Muscle of leg (tissue), 11 donors: ENCODE data around the gene FBXL17. TPM values are rescaled to one million over a fixed set of nuclear protein-coding genes. Genes with fewer than 3 reads are reported as not detected.

ENCODE experiments used
- DNase-seq: peaks from one replicate; pipeline ENCODE4 v3.0.0; 2013
- H3K27ac ChIP-seq: one replicate; pipeline ENCODE4 v1.5.1; 2013; ENCODE audit warnings: mild to moderate bottlenecking, low read length, control low read depth
- H3K27me3 ChIP-seq: one replicate; pipeline ENCODE4 v1.6.1; 2013; ENCODE audit warnings: low read length; ENCODE audit not compliant: control insufficient read depth, insufficient read depth
- H3K36me3 ChIP-seq: one replicate; pipeline ENCODE4 v1.6.1; 2013; ENCODE audit warnings: low read length; ENCODE audit not compliant: control insufficient read depth, insufficient read depth
- H3K4me1 ChIP-seq: one replicate; pipeline ENCODE4 v1.6.1; 2013; ENCODE audit warnings: low read length; ENCODE audit not compliant: control insufficient read depth, insufficient read depth
- H3K4me3 ChIP-seq: one replicate; pipeline ENCODE4 v1.5.1; 2013; ENCODE audit warnings: low read length, control low read depth
- H3K9me3 ChIP-seq: replicated peaks from 2 replicates; pipeline ENCODE4 v1.6.1; 2013; ENCODE audit warnings: low read depth, low read length; ENCODE audit not compliant: control insufficient read depth
- WGBS: methylation state at CpG from one replicate; pipeline ENCODE4 v1.1.5; 2013; ENCODE audit warnings: missing lambda C conversion rate; ENCODE audit not compliant: insufficient coverage; 5-methylcytosine and 5-hydroxymethylcytosine counted together
- polyA plus RNA-seq, 8 donors: library from polyadenylated mRNA; unstranded; fragments of 120-200 nt; gene quantifications; one replicate each; pipeline versions ENCODE4 v1.2.1 to v1.2.3, GENCODE V29; 2013; ENCODE audit warnings: inconsistent platforms in 1 of 8, low replicate concordance in 1 of 8; ENCODE audit not compliant: insufficient read length in 8 of 8, insufficient read depth in 1 of 8
- total RNA-seq: library from RNA; stranded (reverse); fragments of 120-200 nt; gene quantifications from one replicate; pipeline ENCODE4 v1.2.4, GENCODE V29; 2013

The FBXL17 gene
- total and polyA plus RNA-seq, 9 donors = 14.6 to 23.7 (median 19.4) TPM

DNA sequence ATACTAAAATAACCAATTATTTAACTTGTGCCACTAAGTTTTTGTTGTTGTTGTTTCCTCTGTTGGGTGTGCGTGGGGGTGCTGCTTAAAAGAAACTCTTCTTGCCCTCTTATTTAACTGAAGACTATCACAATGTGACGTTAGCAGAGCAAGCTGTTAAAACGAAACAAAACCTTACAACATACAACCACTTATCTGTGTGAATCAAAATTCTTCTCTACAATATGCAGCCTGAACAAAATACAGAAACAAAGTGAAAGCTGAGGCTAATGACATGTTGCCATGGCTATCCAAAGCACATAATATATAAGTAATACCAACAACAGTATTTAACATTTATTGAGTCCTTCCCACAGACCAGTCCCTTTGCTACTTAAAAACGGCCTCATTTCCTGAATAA is 291.0 kb downstream of the FBXL17 start:
- Histone ChIP-seq H3K4me1 (no peaks in the 10 kb centered on the region), H3K4me3 (no peak overlapping the region), H3K36me3 (no peaks in the 10 kb centered on the region), H3K27ac (no peak overlapping the region), H3K9me3 (no peaks in the 10 kb centered on the region), H3K27me3 (no peaks in the 10 kb centered on the region)
- no CpG with 5 or more reads among the region's 4 CpGs for WGBS
- DNase-seq = no peak

DNA sequence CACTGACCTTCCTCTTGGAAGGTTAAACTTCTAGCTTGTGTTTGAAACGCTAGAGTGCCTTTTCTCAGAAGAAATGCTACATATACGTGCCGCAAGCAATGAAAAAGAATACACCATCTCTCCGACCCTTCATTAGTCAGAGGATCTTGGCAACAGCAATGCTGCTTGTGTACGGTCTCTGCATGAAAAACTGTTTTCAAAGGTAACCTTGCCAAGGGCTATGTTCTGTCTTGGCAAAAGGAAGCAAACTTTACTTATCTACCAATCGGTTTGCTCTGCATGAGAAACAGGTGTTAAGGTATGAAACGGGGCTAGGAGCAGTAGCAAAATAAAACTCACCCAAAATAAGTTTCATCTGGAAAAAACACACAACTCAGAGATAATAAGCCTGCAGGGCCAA is 297.8 kb downstream of the FBXL17 start:
- WGBS = 29% methylated on average over 3 of the region's 7 CpGs
- no peak overlapping the region for H3K27ac ChIP-seq
- no peaks in the 10 kb centered on the region for H3K27me3 ChIP-seq
- peak; percentile 20 for DNase-seq
- H3K4me1 ChIP-seq = no peaks in the 10 kb centered on the region
- no peaks in the 10 kb centered on the region for H3K36me3 ChIP-seq
- no peaks in the 10 kb centered on the region for H3K9me3 ChIP-seq
- H3K4me3 ChIP-seq = no peak overlapping the region

DNA sequence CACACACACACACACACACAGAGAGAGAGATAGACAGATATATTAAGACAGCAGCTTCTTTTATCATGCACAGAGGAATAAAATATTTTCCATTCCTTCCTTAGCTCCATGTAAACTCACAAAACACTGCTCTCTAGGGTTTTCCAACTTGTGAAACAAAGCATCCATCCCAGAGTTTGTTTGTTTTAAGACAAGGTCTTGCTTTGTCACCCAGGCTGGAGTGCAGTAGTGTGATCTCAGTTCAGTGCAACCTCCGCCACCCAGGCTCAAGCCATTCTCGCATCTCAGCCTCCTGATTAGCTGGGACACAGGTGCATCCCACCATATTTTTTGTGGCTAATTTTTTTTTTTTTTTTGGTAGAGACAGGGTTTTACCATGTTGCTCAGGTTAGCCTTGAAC is 298.7 kb downstream of the FBXL17 start:
- Histone ChIP-seq H3K36me3 (no peaks in the 10 kb centered on the region), H3K27me3 (no peaks in the 10 kb centered on the region), H3K4me3 (no peak overlapping the region), H3K9me3 (no peaks in the 10 kb centered on the region), H3K4me1 (no peaks in the 10 kb centered on the region), H3K27ac (no peak overlapping the region)
- 80% methylated on average over 1 of the region's 2 CpGs for WGBS
- no peak for DNase-seq

DNA sequence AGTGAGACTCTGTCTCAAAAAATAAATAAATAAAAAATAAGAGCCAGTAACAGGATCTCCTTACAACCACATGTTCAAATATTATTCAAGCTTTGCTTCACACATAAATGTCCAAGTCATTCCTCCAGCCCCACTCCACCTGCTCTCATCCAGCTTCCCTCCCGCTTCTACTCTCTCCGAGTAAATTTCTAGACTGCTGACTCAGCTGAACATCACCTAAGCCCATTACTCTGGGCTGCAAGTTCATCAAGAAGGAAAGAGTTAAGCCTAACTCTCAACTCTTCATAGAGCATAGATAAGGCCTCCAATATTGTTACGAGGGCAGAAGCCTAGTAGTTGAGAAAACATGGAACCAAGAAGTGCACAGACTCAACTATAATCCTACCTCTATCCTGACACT is 300.2 kb downstream of the FBXL17 start:
- Histone ChIP-seq H3K27me3 (no peaks in the 10 kb centered on the region), H3K9me3 (no peaks in the 10 kb centered on the region), H3K4me1 (no peaks in the 10 kb centered on the region), H3K4me3 (no peak overlapping the region), H3K27ac (no peak overlapping the region), H3K36me3 (no peaks in the 10 kb centered on the region)
- no peak for DNase-seq
- 93% methylated on average over 2 of the region's 3 CpGs for WGBS

DNA sequence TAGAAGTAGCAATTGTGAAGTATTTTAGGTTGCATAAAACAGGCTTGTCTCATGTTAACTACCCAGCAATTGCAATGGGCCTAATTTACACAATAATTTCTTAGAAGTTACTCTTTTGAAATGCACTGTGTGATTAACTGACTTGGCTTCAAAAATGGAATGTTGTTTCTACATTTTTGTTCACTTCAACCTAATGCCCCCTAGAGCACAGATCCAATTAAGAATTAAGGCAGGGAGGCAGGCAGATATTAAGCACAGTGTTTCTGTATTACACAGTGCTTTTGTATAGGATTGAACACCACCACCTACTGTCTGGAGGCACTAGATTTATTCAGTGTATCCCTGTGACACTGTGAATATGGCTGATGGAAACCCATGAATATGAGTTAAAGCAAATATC is 302.1 kb downstream of the FBXL17 start:
- Histone ChIP-seq H3K9me3 (no peaks in the 10 kb centered on the region), H3K27me3 (no peaks in the 10 kb centered on the region), H3K4me3 (no peak overlapping the region), H3K36me3 (no peaks in the 10 kb centered on the region), H3K4me1 (no peaks in the 10 kb centered on the region), H3K27ac (no peak overlapping the region)
- no peak for DNase-seq

DNA sequence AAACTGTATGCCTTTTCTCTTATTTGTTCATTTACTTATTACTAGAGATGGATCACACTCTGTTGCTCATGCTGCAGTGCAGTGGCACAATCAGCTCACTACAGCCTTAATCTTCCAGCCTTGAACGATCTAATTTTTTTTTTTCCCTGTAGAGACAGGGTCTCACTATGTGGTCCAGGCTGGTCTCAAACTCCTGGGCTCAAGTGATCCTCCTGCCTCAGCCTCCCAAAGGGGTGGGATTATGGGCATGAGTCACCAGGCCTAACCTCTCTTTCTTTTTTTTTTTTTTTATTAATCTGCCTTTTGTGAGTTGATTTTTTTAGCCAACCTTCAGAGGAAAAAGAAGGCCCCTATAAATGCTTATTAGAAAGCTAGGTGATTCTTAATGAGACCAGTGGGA is 303.0 kb downstream of the FBXL17 start:
- H3K27me3 ChIP-seq = no peaks in the 10 kb centered on the region
- no peak overlapping the region for H3K27ac ChIP-seq
- H3K36me3 ChIP-seq = no peaks in the 10 kb centered on the region
- no peak for DNase-seq
- no CpG with 5 or more reads among the region's 1 CpG for WGBS
- H3K4me3 ChIP-seq = no peak overlapping the region
- no peaks in the 10 kb centered on the region for H3K4me1 ChIP-seq
- no peaks in the 10 kb centered on the region for H3K9me3 ChIP-seq

DNA sequence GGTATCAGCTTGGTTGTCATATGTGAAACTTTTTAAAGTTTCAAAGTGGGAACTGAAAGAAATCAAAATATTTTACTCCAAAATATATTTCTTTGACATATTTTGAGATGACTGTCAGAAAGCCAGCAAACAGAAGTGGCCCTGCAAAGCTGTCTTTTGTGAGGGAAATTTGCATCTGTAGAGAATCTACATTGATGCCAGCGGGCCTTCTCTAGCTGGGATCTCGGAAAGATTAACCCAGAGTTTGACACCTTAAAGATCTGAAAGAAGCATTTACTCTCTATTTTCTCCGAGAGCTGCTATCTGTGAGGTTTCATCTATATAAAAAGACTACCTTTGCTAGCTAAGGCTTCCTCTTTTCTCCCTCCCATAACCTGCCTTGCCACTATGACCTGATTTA is 303.6 kb downstream of the FBXL17 start:
- H3K4me1 ChIP-seq = no peaks in the 10 kb centered on the region
- no peak overlapping the region for H3K27ac ChIP-seq
- H3K27me3 ChIP-seq = no peaks in the 10 kb centered on the region
- no peaks in the 10 kb centered on the region for H3K9me3 ChIP-seq
- DNase-seq = no peak
- WGBS = 90% methylated on average over 2 of the region's 3 CpGs
- no peak overlapping the region for H3K4me3 ChIP-seq
- no peaks in the 10 kb centered on the region for H3K36me3 ChIP-seq

DNA sequence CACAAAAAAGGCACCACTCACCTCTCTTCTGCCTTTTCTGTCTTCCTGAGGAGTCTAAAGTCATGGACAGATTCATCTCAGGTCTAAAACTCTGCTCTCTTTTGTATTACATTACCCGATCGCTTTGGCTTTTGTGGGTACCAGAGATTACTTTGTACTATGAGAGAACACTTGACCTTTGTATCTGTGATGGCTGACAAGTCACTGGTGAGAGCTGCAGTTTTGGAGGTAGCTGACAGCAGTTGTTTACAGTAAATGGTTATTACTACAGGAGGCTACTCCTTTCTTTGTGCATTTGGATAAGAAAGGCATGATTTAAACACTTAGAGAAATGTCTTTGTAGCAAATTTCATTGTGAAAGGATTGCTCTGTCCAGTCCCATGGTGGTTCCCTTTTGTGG is 307.3 kb downstream of the FBXL17 start:
- no peak for DNase-seq
- Histone ChIP-seq H3K4me1 (no peaks in the 10 kb centered on the region), H3K27me3 (no peaks in the 10 kb centered on the region), H3K36me3 (no peaks in the 10 kb centered on the region), H3K9me3 (no peaks in the 10 kb centered on the region), H3K4me3 (no peak overlapping the region), H3K27ac (no peak overlapping the region)
- WGBS = no CpG with 5 or more reads among the region's 2 CpGs

DNA sequence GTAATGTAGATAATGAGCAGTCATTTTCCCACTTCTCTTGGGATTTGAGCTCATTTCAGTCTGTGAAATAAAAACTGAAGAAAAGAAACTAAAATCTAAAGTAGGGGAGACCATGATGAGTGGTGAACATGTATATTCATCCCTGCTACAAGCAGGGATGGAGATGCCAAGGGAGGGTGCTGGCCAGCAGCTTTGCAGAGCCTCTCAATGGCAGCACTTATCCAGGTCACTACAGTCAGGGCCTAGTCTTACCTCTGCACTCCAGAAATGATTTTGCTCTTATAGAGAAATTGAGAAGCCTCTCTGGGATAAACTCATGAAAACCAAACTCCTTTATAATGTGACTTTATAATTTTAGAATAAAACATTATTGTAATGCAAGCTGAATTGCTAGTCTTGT is 317.6 kb downstream of the FBXL17 start:
- no peak for DNase-seq
- H3K36me3 ChIP-seq = no peaks in the 10 kb centered on the region

DNA sequence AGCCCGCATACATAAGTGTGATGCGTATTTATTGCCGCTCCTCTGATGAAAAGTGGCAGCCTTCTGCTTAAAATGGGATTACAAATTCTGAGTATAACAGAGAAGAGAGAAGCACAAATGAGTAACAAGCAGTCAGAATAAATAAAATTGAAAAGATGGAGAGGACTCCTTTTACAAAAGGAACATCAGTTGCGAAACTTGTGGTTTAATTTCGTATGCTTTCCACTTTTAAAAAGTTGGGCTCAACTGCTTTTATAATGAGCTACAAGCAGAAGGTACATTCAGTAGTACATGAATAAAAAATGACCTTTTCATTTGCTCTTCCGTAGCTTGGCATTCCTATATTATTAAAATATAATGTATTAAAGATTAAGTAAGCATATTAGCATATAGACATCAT is 320.0 kb downstream of the FBXL17 start:
- no peak overlapping the region for H3K27ac ChIP-seq
- H3K9me3 ChIP-seq = no peaks in the 10 kb centered on the region
- WGBS = no CpG with 5 or more reads among the region's 6 CpGs
- no peaks in the 10 kb centered on the region for H3K4me1 ChIP-seq
- no peaks in the 10 kb centered on the region for H3K36me3 ChIP-seq
- no peaks in the 10 kb centered on the region for H3K27me3 ChIP-seq
- no peak for DNase-seq
- H3K4me3 ChIP-seq = no peak overlapping the region

More for the DNA sequence above, 317.6 kb downstream of the FBXL17 start:
- no peaks in the 10 kb centered on the region for H3K9me3 ChIP-seq
- no peak overlapping the region for H3K27ac ChIP-seq
- no peaks in the 10 kb centered on the region for H3K27me3 ChIP-seq
- H3K4me1 ChIP-seq = no peaks in the 10 kb centered on the region
- no peak overlapping the region for H3K4me3 ChIP-seq

DNA sequence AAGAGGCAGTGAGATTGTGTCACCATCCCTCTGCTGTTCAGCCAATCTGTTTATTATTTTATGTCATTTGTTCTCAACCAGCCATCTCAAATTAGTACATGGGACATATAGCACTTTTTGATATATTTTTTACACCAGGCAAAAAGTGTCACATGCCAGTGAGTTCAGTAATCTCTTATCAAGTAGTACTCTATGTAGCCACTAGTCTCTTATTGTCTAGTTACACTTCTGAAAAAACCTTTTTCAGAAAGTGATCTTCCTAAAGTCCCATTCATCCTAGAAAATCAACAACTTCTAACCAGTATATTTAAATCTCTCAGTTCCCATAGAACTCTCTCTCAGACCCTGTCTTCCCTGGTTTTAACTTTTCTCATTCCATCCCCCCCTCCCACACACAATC is 321.6 kb downstream of the FBXL17 start:
- Histone ChIP-seq H3K4me3 (no peak overlapping the region), H3K27ac (no peak overlapping the region), H3K4me1 (no peaks in the 10 kb centered on the region), H3K36me3 (no peaks in the 10 kb centered on the region), H3K27me3 (no peaks in the 10 kb centered on the region), H3K9me3 (no peaks in the 10 kb centered on the region)
- no peak for DNase-seq
